ENCODE data around the gene ODAM. TPM values are rescaled to one million over a fixed set of nuclear protein-coding genes. Genes with fewer than 3 reads are reported as not detected.

Gene ODAM
- total and polyA plus RNA-seq, 3 experiments from 2014 or later = not detected

GRCh38 chr4:70181864-70182263 is 13.7 kb upstream of the ODAM start:
- H3K36me3 ChIP-seq (ENCODE audit: insufficient read depth, low read length) = no peaks in the 10 kb centered on the region
- no peak overlapping the region for H3K4me3 ChIP-seq (ENCODE audit: low read length)
- H3K27me3 ChIP-seq (ENCODE audit: insufficient read depth, low read length, poor library complexity, severe bottlenecking) = no peaks in the 10 kb centered on the region
- CTCF ChIA-PET = no interaction called here
- no peak for DNase-seq
- Mint-ChIP-seq H3K36me3 (no peaks in the 10 kb centered on the region), H3K4me1 (no peaks in the 10 kb centered on the region), H3K27me3 (no peaks in the 10 kb centered on the region), H3K9me3 (peaks cover 0 to 5% (median 2%) of the 10 kb centered on the region in 5 donors), H3K27ac (no peak overlapping the region), H3K4me3 (no peak overlapping the region)
- no peaks in the 10 kb centered on the region for H3K4me1 ChIP-seq (ENCODE audit: insufficient read depth, low read length)
- POLR2A ChIA-PET = no interaction called here
- H3K9me3 ChIP-seq (ENCODE audit: low read length) = no peaks in the 10 kb centered on the region
- no peak overlapping the region for H3K27ac ChIP-seq (ENCODE audit: low read depth, low read length)

- H3K36me3 Mint-ChIP-seq = no peaks in the 10 kb centered on the region
- no peaks in the 10 kb centered on the region for H3K4me1 ChIP-seq (ENCODE audit: insufficient read depth, low read length)
- H3K27me3 Mint-ChIP-seq = no peaks in the 10 kb centered on the region
- H3K9me3 Mint-ChIP-seq = peaks cover 0 to 5% (median 0%) of the 10 kb centered on the region in 5 donors
- no peak overlapping the region for H3K27ac Mint-ChIP-seq
- H3K4me3 ChIP-seq (ENCODE audit: low read length) = no peak overlapping the region
- no peaks in the 10 kb centered on the region for H3K9me3 ChIP-seq (ENCODE audit: low read length)
- no peak overlapping the region for H3K4me3 Mint-ChIP-seq
- H3K4me1 Mint-ChIP-seq = no peaks in the 10 kb centered on the region
- CTCF ChIA-PET = no interaction called here
- DNase-seq = no peak
- H3K27me3 ChIP-seq (ENCODE audit: insufficient read depth, low read length, poor library complexity, severe bottlenecking) = no peaks in the 10 kb centered on the region
- POLR2A ChIA-PET = no interaction called here
- H3K27ac ChIP-seq (ENCODE audit: low read depth, low read length) = no peak overlapping the region
- no peaks in the 10 kb centered on the region for H3K36me3 ChIP-seq (ENCODE audit: insufficient read depth, low read length)
These were observed 12.9 kb upstream of the ODAM start for GRCh38 chr4:70182517-70183167.

- Mint-ChIP-seq H3K36me3 (no peaks in the 10 kb centered on the region), H3K27me3 (no peaks in the 10 kb centered on the region), H3K27ac (no peak overlapping the region), H3K9me3 (peaks cover 0 to 5% (median 2%) of the 10 kb centered on the region in 5 donors), H3K4me1 (no peaks in the 10 kb centered on the region), H3K4me3 (no peak overlapping the region)
- H3K4me3 ChIP-seq (ENCODE audit: low read length) = no peak overlapping the region
- ChIA-PET CTCF (no interaction called here), POLR2A (no interaction called here)
- no peaks in the 10 kb centered on the region for H3K9me3 ChIP-seq (ENCODE audit: low read length)
- no peaks in the 10 kb centered on the region for H3K4me1 ChIP-seq (ENCODE audit: insufficient read depth, low read length)
- no peak for DNase-seq
- H3K27ac ChIP-seq (ENCODE audit: low read depth, low read length) = no peak overlapping the region
- no peaks in the 10 kb centered on the region for H3K27me3 ChIP-seq (ENCODE audit: insufficient read depth, low read length, poor library complexity, severe bottlenecking)
- no peaks in the 10 kb centered on the region for H3K36me3 ChIP-seq (ENCODE audit: insufficient read depth, low read length)
These were observed 12.2 kb upstream of the ODAM start for GRCh38 chr4:70183168-70183939.

- Mint-ChIP-seq H3K4me1 (no peaks in the 10 kb centered on the region), H3K9me3 (peaks cover 0 to 5% (median 2%) of the 10 kb centered on the region in 5 donors), H3K36me3 (no peaks in the 10 kb centered on the region), H3K27me3 (no peaks in the 10 kb centered on the region), H3K4me3 (no peak overlapping the region), H3K27ac (no peak overlapping the region)
- Histone ChIP-seq H3K9me3 (ENCODE audit: low read length) (no peaks in the 10 kb centered on the region), H3K27ac (ENCODE audit: low read depth, low read length) (no peak overlapping the region), H3K27me3 (ENCODE audit: insufficient read depth, low read length, poor library complexity, severe bottlenecking) (no peaks in the 10 kb centered on the region), H3K36me3 (ENCODE audit: insufficient read depth, low read length) (no peaks in the 10 kb centered on the region), H3K4me1 (ENCODE audit: insufficient read depth, low read length) (no peaks in the 10 kb centered on the region), H3K4me3 (ENCODE audit: low read length) (no peak overlapping the region)
- DNase-seq = no peak
- POLR2A ChIA-PET = no interaction called here
- CTCF ChIA-PET = no interaction called here
These were observed 11.6 kb upstream of the ODAM start for GRCh38 chr4:70183940-70184246.

GRCh38 chr4:70187216-70187615 is 8.3 kb upstream of the ODAM start:
- no peaks in the 10 kb centered on the region for H3K4me1 ChIP-seq (ENCODE audit: insufficient read depth, low read length)
- no peaks in the 10 kb centered on the region for H3K4me1 Mint-ChIP-seq
- H3K36me3 Mint-ChIP-seq = no peaks in the 10 kb centered on the region
- H3K4me3 Mint-ChIP-seq = no peak overlapping the region
- no peaks in the 10 kb centered on the region for H3K27me3 Mint-ChIP-seq
- no peak overlapping the region for H3K4me3 ChIP-seq (ENCODE audit: low read length)
- POLR2A ChIA-PET = no interaction called here
- no peak for DNase-seq
- no peak overlapping the region for H3K27ac Mint-ChIP-seq
- H3K9me3 Mint-ChIP-seq = peaks cover 0 to 3% (median 2%) of the 10 kb centered on the region in 5 donors
- no peak overlapping the region for H3K27ac ChIP-seq (ENCODE audit: low read depth, low read length)
- no peaks in the 10 kb centered on the region for H3K27me3 ChIP-seq (ENCODE audit: insufficient read depth, low read length, poor library complexity, severe bottlenecking)
- no peaks in the 10 kb centered on the region for H3K9me3 ChIP-seq (ENCODE audit: low read length)
- H3K36me3 ChIP-seq (ENCODE audit: insufficient read depth, low read length) = no peaks in the 10 kb centered on the region
- CTCF ChIA-PET = no interaction called here

GRCh38 chr4:70190579-70190978 is 4.9 kb upstream of the ODAM start:
- H3K4me3 ChIP-seq (ENCODE audit: low read length) = no peak overlapping the region
- no peak overlapping the region for H3K27ac Mint-ChIP-seq
- no peaks in the 10 kb centered on the region for H3K36me3 Mint-ChIP-seq
- H3K4me3 Mint-ChIP-seq = no peak overlapping the region
- no peaks in the 10 kb centered on the region for H3K36me3 ChIP-seq (ENCODE audit: insufficient read depth, low read length)
- no peaks in the 10 kb centered on the region for H3K27me3 ChIP-seq (ENCODE audit: insufficient read depth, low read length, poor library complexity, severe bottlenecking)
- H3K4me1 ChIP-seq (ENCODE audit: insufficient read depth, low read length) = no peaks in the 10 kb centered on the region
- no peak overlapping the region for H3K27ac ChIP-seq (ENCODE audit: low read depth, low read length)
- H3K27me3 Mint-ChIP-seq = no peaks in the 10 kb centered on the region
- POLR2A ChIA-PET = no interaction called here
- no peaks in the 10 kb centered on the region for H3K4me1 Mint-ChIP-seq
- CTCF ChIA-PET = no interaction called here
- H3K9me3 Mint-ChIP-seq = peaks cover 0 to 5% (median 0%) of the 10 kb centered on the region in 5 donors
- H3K9me3 ChIP-seq (ENCODE audit: low read length) = no peaks in the 10 kb centered on the region
- DNase-seq = no peak

- H3K4me1 Mint-ChIP-seq = no peaks in the 10 kb centered on the region
- no peaks in the 10 kb centered on the region for H3K36me3 ChIP-seq (ENCODE audit: insufficient read depth, low read length)
- H3K4me1 ChIP-seq (ENCODE audit: insufficient read depth, low read length) = no peaks in the 10 kb centered on the region
- no peaks in the 10 kb centered on the region for H3K27me3 ChIP-seq (ENCODE audit: insufficient read depth, low read length, poor library complexity, severe bottlenecking)
- DNase-seq = no peak
- no peaks in the 10 kb centered on the region for H3K36me3 Mint-ChIP-seq
- no peak overlapping the region for H3K4me3 ChIP-seq (ENCODE audit: low read length)
- H3K27me3 Mint-ChIP-seq = no peaks in the 10 kb centered on the region
- no peaks in the 10 kb centered on the region for H3K9me3 ChIP-seq (ENCODE audit: low read length)
- CTCF ChIA-PET = no interaction called here
- peaks cover 0 to 5% (median 0%) of the 10 kb centered on the region in 5 donors for H3K9me3 Mint-ChIP-seq
- no peak overlapping the region for H3K27ac Mint-ChIP-seq
- no peak overlapping the region for H3K4me3 Mint-ChIP-seq
- H3K27ac ChIP-seq (ENCODE audit: low read depth, low read length) = no peak overlapping the region
- POLR2A ChIA-PET = no interaction called here
These were observed 3.9 kb upstream of the ODAM start for GRCh38 chr4:70191647-70192046.

- H3K4me3 ChIP-seq (ENCODE audit: low read length) = no peak overlapping the region
- no peaks in the 10 kb centered on the region for H3K27me3 Mint-ChIP-seq
- ChIA-PET CTCF (no interaction called here), POLR2A (no interaction called here)
- H3K4me3 Mint-ChIP-seq = no peak overlapping the region
- H3K36me3 Mint-ChIP-seq = no peaks in the 10 kb centered on the region
- peaks cover 0 to 3% (median 0%) of the 10 kb centered on the region in 5 donors for H3K9me3 Mint-ChIP-seq
- H3K36me3 ChIP-seq (ENCODE audit: insufficient read depth, low read length) = no peaks in the 10 kb centered on the region
- H3K4me1 ChIP-seq (ENCODE audit: insufficient read depth, low read length) = no peaks in the 10 kb centered on the region
- H3K27ac Mint-ChIP-seq = no peak overlapping the region
- H3K4me1 Mint-ChIP-seq = no peaks in the 10 kb centered on the region
- no peak overlapping the region for H3K27ac ChIP-seq (ENCODE audit: low read depth, low read length)
- H3K27me3 ChIP-seq (ENCODE audit: insufficient read depth, low read length, poor library complexity, severe bottlenecking) = no peaks in the 10 kb centered on the region
- H3K9me3 ChIP-seq (ENCODE audit: low read length) = no peaks in the 10 kb centered on the region
- DNase-seq = no peak
These were observed 2.6 kb upstream of the ODAM start for GRCh38 chr4:70192895-70193294.
